ENCODE data around the gene FGF8. TPM values are rescaled to one million over a fixed set of nuclear protein-coding genes. Genes with fewer than 3 reads are reported as not detected.

The FGF8 gene
- total RNA-seq, 2 experiments from 2014 or later = 0.38 TPM; not detected in 1

DNA sequence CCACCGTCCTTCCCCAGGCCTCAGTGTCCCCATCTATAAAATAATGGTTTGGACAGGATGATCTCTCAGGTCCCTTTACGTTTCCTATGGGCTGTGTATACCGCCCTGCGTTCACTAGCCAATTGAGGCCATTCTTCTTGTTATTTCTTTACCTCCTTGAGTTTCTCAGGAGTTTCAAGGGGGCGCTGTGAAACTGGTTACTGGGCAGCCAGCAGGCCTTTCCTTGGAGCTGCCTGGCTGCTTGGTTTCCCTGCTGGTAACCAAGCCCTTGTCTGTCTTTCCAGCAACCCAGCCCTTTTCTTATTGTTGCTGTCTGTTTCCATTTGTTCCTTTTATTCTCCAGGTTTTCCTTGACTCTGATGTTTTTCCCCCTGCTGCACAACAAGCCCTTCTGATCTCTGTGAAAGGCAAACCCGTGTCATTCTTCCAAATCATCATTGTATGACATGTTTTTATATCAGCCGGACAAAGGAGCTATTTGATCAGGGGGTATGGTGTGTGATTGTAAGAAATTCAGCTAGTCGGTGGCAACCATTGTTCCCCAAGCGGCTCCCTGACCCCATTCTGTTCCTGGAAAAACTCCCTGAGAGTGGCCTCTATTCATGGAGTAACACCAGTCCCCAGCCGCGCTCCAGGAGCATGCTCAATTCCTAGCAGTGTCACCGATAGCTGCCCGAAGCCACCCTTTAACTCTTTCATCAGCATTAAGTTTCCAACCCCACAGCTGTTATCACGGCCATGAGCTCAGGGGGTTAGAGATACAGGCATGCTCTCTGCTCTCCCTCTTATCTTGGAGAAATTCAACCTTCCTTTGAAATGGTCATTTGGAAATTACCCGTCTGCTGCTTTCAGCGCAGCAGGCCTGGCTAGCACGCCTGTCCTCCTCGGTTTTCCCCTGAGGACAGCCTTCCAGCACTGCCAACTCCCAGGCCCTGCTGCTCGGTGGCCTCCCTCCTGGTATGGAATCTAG, 26.6 kb downstream of the FGF8 start:
- POLR2A ChIA-PET = no interaction called here
- no peaks in the 10 kb centered on the region for H3K36me3 Mint-ChIP-seq (ENCODE audit: low read depth)
- intact Hi-C loops (cut with micrococcal nuclease) = no loop called here
- H3K4me3 Mint-ChIP-seq = no peak overlapping the region
- no peak for ATAC-seq
- TF ChIP-seq, protein P1, sequence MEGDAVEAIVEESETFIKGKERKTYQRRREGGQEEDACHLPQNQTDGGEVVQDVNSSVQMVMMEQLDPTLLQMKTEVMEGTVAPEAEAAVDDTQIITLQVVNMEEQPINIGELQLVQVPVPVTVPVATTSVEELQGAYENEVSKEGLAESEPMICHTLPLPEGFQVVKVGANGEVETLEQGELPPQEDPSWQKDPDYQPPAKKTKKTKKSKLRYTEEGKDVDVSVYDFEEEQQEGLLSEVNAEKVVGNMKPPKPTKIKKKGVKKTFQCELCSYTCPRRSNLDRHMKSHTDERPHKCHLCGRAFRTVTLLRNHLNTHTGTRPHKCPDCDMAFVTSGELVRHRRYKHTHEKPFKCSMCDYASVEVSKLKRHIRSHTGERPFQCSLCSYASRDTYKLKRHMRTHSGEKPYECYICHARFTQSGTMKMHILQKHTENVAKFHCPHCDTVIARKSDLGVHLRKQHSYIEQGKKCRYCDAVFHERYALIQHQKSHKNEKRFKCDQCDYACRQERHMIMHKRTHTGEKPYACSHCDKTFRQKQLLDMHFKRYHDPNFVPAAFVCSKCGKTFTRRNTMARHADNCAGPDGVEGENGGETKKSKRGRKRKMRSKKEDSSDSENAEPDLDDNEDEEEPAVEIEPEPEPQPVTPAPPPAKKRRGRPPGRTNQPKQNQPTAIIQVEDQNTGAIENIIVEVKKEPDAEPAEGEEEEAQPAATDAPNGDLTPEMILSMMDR (IDR thresholded peaks at IDR 0.05) = no peak
- H3K9me3 Mint-ChIP-seq = no peaks in the 10 kb centered on the region
- H3K27ac Mint-ChIP-seq = no peak overlapping the region
- peaks cover 4% of the 10 kb centered on the region for H3K27me3 Mint-ChIP-seq
- DNase-seq = no peak
- H3K4me1 Mint-ChIP-seq (ENCODE audit: low read depth) = no peaks in the 10 kb centered on the region
- CTCF ChIA-PET = no interaction called here

GRCh38 chr10:101748496-101748895, 27.4 kb downstream of the FGF8 start:
- CTCF ChIA-PET = no interaction called here

GRCh38 chr10:101745074-101745696, 30.7 kb downstream of the FGF8 start:
- ChIA-PET POLR2A (no interaction called here), CTCF (interaction anchor here (1.6 kb wide), 1 partner anchor 175 kb away, joined by 4 read pairs; no protein-coding TSS in a partner anchor)
- Mint-ChIP-seq H3K4me1 (ENCODE audit: low read depth) (no peaks in the 10 kb centered on the region), H3K4me3 (no peak overlapping the region), H3K27ac (no peak overlapping the region), H3K9me3 (no peaks in the 10 kb centered on the region), H3K27me3 (peaks cover 4% of the 10 kb centered on the region), H3K36me3 (ENCODE audit: low read depth) (no peaks in the 10 kb centered on the region)
- no peak for DNase-seq
- TF ChIP-seq, protein P1 (IDR thresholded peaks at IDR 0.05) = no peak
- ATAC-seq = no peak
- intact Hi-C loops (cut with micrococcal nuclease) = no loop called here

More at GRCh38 chr10:101748496-101748895, 27.4 kb downstream of the FGF8 start:
- POLR2A ChIA-PET = no interaction called here
- DNase-seq = no peak
- intact Hi-C loops (cut with micrococcal nuclease) = no loop called here
- H3K4me1 Mint-ChIP-seq (ENCODE audit: low read depth) = no peaks in the 10 kb centered on the region
- H3K36me3 Mint-ChIP-seq (ENCODE audit: low read depth) = no peaks in the 10 kb centered on the region
- H3K27me3 Mint-ChIP-seq = peaks cover 3% of the 10 kb centered on the region
- TF ChIP-seq, protein P1 (IDR thresholded peaks at IDR 0.05) = no peak
- no peak for ATAC-seq
- H3K27ac Mint-ChIP-seq = no peak overlapping the region
- no peak overlapping the region for H3K4me3 Mint-ChIP-seq
- no peaks in the 10 kb centered on the region for H3K9me3 Mint-ChIP-seq

DNA sequence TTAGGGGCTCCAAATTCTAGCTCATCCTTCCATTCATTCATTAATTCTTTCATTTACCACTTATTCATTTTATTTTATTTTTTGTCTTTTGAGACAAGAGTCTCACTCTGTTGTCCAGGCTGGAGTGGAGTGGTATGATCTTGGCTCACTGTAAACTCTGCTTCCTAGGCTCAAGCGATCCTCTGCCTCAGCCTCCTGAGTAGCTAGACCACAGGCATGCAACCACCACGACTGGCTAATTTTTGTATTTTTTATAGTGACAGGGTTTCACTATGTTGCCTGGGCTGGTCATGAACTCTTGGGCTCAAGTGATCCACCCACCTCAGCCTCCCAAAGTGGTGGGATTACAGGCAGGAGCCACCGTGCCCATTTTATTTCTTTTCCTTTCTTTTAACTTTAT, 31.6 kb downstream of the FGF8 start:
- Mint-ChIP-seq H3K27me3 (peaks cover 4% of the 10 kb centered on the region), H3K27ac (no peak overlapping the region), H3K4me3 (no peak overlapping the region), H3K4me1 (ENCODE audit: low read depth) (no peaks in the 10 kb centered on the region), H3K9me3 (no peaks in the 10 kb centered on the region), H3K36me3 (ENCODE audit: low read depth) (no peaks in the 10 kb centered on the region)
- intact Hi-C loops (cut with micrococcal nuclease) = no loop called here
- TF ChIP-seq, protein P1 (IDR thresholded peaks at IDR 0.05) = no peak
- POLR2A ChIA-PET = interaction anchor here (0.8 kb wide), 1 partner anchor 21 kb away, joined by 3 read pairs; no protein-coding TSS in a partner anchor
- CTCF ChIA-PET = no interaction called here
- ATAC-seq = no peak
- no peak for DNase-seq

DNA sequence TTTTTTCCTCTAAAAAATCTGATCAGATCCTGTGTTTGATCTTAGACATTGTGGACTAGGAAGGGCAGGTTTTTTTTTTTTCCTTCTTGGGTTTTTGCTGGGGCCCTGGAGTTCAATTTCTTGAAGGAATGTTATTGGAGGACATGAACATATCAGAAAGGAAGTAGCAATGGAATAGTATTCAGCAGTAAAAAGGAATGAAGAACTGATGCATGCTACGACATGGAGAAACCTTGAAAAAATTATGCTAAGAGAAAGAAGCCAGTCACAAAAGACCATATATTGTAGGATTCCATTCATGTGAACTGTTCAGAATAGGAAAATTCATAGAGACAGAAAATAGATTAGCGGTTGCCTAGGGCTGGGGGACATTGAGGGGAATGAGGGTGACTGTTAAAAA, 34.0 kb downstream of the FGF8 start:
- intact Hi-C loops (cut with micrococcal nuclease) = no loop called here
- DNase-seq (no peak), ATAC-seq (no peak)
- peaks cover 4% of the 10 kb centered on the region for H3K27me3 Mint-ChIP-seq
- CTCF ChIA-PET = no interaction called here
- POLR2A ChIA-PET = no interaction called here
- H3K4me1 Mint-ChIP-seq (ENCODE audit: low read depth) = no peaks in the 10 kb centered on the region
- TF ChIP-seq, protein P1 (IDR thresholded peaks at IDR 0.05) = no peak
- H3K4me3 Mint-ChIP-seq = no peak overlapping the region
- no peaks in the 10 kb centered on the region for H3K36me3 Mint-ChIP-seq (ENCODE audit: low read depth)
- H3K9me3 Mint-ChIP-seq = no peaks in the 10 kb centered on the region
- no peak overlapping the region for H3K27ac Mint-ChIP-seq
